Upper lobe of right lung (tissue), 1 donor: ENCODE data around the gene TOR2A. TPM values are rescaled to one million over a fixed set of nuclear protein-coding genes. Genes with fewer than 3 reads are reported as not detected.
"Not testable (repeated sequence)": the region's sequence is repeated elsewhere in the genome, so short reads cannot be mapped to it uniquely, and the experiment has no call there.

Experiments used
- ATAC-seq: fragments of 200-7000 bp; cut with Tn5 transposase; one replicate; pipeline ENCODE4 v1.9.1; 2020; ENCODE audit warnings: mild to moderate bottlenecking, moderate library complexity
- DNase-seq: peaks from one replicate; pipeline ENCODE4 v3.0.0-alpha.2; 2020
- H3K27ac ChIP-seq: fragments of 200-600 bp; one replicate; pipeline ENCODE4 v1.8.0; 2022
- H3K27me3 ChIP-seq: fragments of 200-600 bp; one replicate; pipeline ENCODE4 v1.8.0; 2022; ENCODE audit warnings: mild to moderate bottlenecking
- H3K36me3 ChIP-seq: fragments of 200-600 bp; one replicate; pipeline ENCODE4 v1.8.0; 2022
- H3K4me1 ChIP-seq: fragments of 200-600 bp; one replicate; pipeline ENCODE4 v1.8.0; 2022
- H3K4me3 ChIP-seq: fragments of 200-600 bp; one replicate; pipeline ENCODE4 v1.8.0; 2022; ENCODE audit warnings: mild to moderate bottlenecking
- H3K9me3 ChIP-seq: fragments of 200-600 bp; one replicate; pipeline ENCODE4 v1.8.0; 2022
- CTCF ChIP-seq: fragments of 200-600 bp; IDR thresholded peaks from one replicate; pipeline ENCODE4 v1.8.0; 2022; ENCODE audit warnings: antibody characterized with exemption
- intact Hi-C: fragments of 100-400 bp; cut with DNase I; formaldehyde crosslinking; loops from one replicate; pipeline ENCODE4 v1.11.0; 2022
- long read RNA-seq: library from polyadenylated mRNA; unstranded; transcript quantifications from one replicate; pipeline ENCODE4 v2.0.0, GENCODE V29; 2021
- total RNA-seq: library from RNA; stranded (reverse); fragmentation: NEBNext Ultra II Directional; extraction: Animal tissue kit (Norgen Biotek cat#: 25700); gene quantifications from one replicate; pipeline ENCODE4 v1.2.1, GENCODE V29; 2021
- donor health status: DM: no; HTN: yes; CAD: no; lungs with severe emphysema.

TOR2A gene
- 17.3 TPM for total RNA-seq
- long read RNA-seq, transcript TOR2A-203 (5 exons, 1,523 nt), result major isoform, 6 of 19 reads
- long read RNA-seq, partial matches to known transcripts, result 3 of 19 reads
- long read RNA-seq, other reads (novel, unspliced or antisense), result 2 of 19 reads

- Histone ChIP-seq H3K27ac (peak within 1 kb of the TSS; percentile 96), H3K9me3 (no peaks in the 10 kb centered on the region), H3K27me3 (no peaks in the 10 kb centered on the region), H3K36me3 (peaks cover 28% of the 10 kb centered on the region), H3K4me1 (peaks cover 9% of the 10 kb centered on the region), H3K4me3 (peak within 1 kb of the TSS; percentile 82)
- DNase-seq (peak; percentile 99), ATAC-seq (peak; percentile 96)
- peak; percentile 90 for TF ChIP-seq CTCF
- intact Hi-C loops, result loop anchor here (5.0 to 10.0 kb wide), 2 partner anchors 143 to 190 kb away; no protein-coding TSS in a partner anchor
Observed at GRCh38 chr9:127734747-127735529, at the start of gene TOR2A. Gene TOR2A, minus strand, starts transcription at chr9:127735294. Its CDS starts 24 bp downstream, at chr9:127735270.

GRCh38 chr9:127783111-127784008, 48.3 kb upstream of the TOR2A start:
- intact Hi-C loops, result no loop called here
- H3K4me1 ChIP-seq, result peaks cover 48% of the 10 kb centered on the region
- H3K36me3 ChIP-seq, result peaks cover 15% of the 10 kb centered on the region
- no peaks in the 10 kb centered on the region for H3K9me3 ChIP-seq
- peak; percentile 83 for DNase-seq
- no peak for TF ChIP-seq CTCF
- H3K4me3 ChIP-seq, result no peak overlapping the region
- peak overlapping the region; percentile 86 for H3K27ac ChIP-seq
- no peaks in the 10 kb centered on the region for H3K27me3 ChIP-seq
- ATAC-seq, result peak; percentile 3

GRCh38 chr9:127781806-127782205, 46.7 kb upstream of the TOR2A start:
- H3K27me3 ChIP-seq, result no peaks in the 10 kb centered on the region
- DNase-seq, result no peak
- H3K4me3 ChIP-seq, result no peak overlapping the region
- no peak for ATAC-seq
- intact Hi-C loops, result no loop called here
- H3K27ac ChIP-seq, result no peak overlapping the region
- H3K36me3 ChIP-seq, result no peaks in the 10 kb centered on the region
- peaks cover 34% of the 10 kb centered on the region for H3K4me1 ChIP-seq
- no peaks in the 10 kb centered on the region for H3K9me3 ChIP-seq
- TF ChIP-seq CTCF, result no peak

GRCh38 chr9:127780909-127781308, 45.8 kb upstream of the TOR2A start:
- H3K4me1 ChIP-seq, result peaks cover 31% of the 10 kb centered on the region
- H3K4me3 ChIP-seq, ATAC-seq, intact Hi-C loops, DNase-seq, H3K9me3 ChIP-seq, H3K27me3 ChIP-seq, H3K36me3 ChIP-seq: not testable (repeated sequence)
- peak overlapping the region; percentile 68 for H3K27ac ChIP-seq

- ATAC-seq (no peak), DNase-seq (no peak)
- no peaks in the 10 kb centered on the region for H3K36me3 ChIP-seq
- peak overlapping the region; percentile 68 for H3K27ac ChIP-seq
- intact Hi-C loops, result no loop called here
- no peak overlapping the region for H3K4me3 ChIP-seq
- no peaks in the 10 kb centered on the region for H3K9me3 ChIP-seq
- no peak for TF ChIP-seq CTCF
- no peaks in the 10 kb centered on the region for H3K27me3 ChIP-seq
- H3K4me1 ChIP-seq, result peaks cover 31% of the 10 kb centered on the region
Observed at GRCh38 chr9:127780126-127780885, 45.2 kb upstream of the TOR2A start.
